Midbrain (tissue), 1 donor: Measurements from ENCODE around the gene ACTRT2.

ENCODE experiments used
- DNase-seq: peaks from one replicate; lab custom pipeline; 2025; lab: John Stamatoyannopoulos, UW

The ACTRT2 gene

GRCh38 chr1:2983706-2984398 lies 37.4 kb upstream of the ACTRT2 start:
- DNase-seq = no peak

- DNase-seq = no peak
These were observed 36.7 kb upstream of the ACTRT2 start for GRCh38 chr1:2984399-2985061.

GRCh38 chr1:2985067-2985561 lies 36.2 kb upstream of the ACTRT2 start:
- peak; percentile 45 for DNase-seq

GRCh38 chr1:2985694-2986548 lies 35.3 kb upstream of the ACTRT2 start:
- no peak for DNase-seq

GRCh38 chr1:2986549-2987305 lies 34.5 kb upstream of the ACTRT2 start:
- DNase-seq = no peak

GRCh38 chr1:2987773-2988172 lies 33.5 kb upstream of the ACTRT2 start:
- DNase-seq = peak; percentile 28

- peak; percentile 41 for DNase-seq
These were observed 33.0 kb upstream of the ACTRT2 start for GRCh38 chr1:2988256-2988655.

- DNase-seq = no peak
These were observed 32.1 kb upstream of the ACTRT2 start for GRCh38 chr1:2989185-2989584.

- DNase-seq = no peak
These were observed 31.3 kb upstream of the ACTRT2 start for GRCh38 chr1:2989976-2990375.

- no peak for DNase-seq
These were observed 30.7 kb upstream of the ACTRT2 start for GRCh38 chr1:2990376-2991115.

- DNase-seq = no peak
These were observed 29.3 kb upstream of the ACTRT2 start for GRCh38 chr1:2991753-2992495.

- no peak for DNase-seq
These were observed 22.7 kb upstream of the ACTRT2 start for GRCh38 chr1:2998503-2999100.

GRCh38 chr1:2999138-2999537 lies 22.1 kb upstream of the ACTRT2 start:
- DNase-seq = no peak

GRCh38 chr1:2999571-2999970 lies 21.7 kb upstream of the ACTRT2 start:
- DNase-seq = no peak

GRCh38 chr1:3000214-3000613 lies 21.1 kb upstream of the ACTRT2 start:
- no peak for DNase-seq

- DNase-seq = no peak
These were observed 20.4 kb upstream of the ACTRT2 start for GRCh38 chr1:3000671-3001470.

- no peak for DNase-seq
These were observed 19.6 kb upstream of the ACTRT2 start for GRCh38 chr1:3001471-3002348.

- no peak for DNase-seq
These were observed 18.8 kb upstream of the ACTRT2 start for GRCh38 chr1:3002349-3003038.
